ENCODE measurements around the gene OPRD1.
"Not testable (repeated sequence)": the region's sequence is repeated elsewhere in the genome, so short reads cannot be mapped to it uniquely, and the experiment has no call there.

Gene OPRD1

DNA sequence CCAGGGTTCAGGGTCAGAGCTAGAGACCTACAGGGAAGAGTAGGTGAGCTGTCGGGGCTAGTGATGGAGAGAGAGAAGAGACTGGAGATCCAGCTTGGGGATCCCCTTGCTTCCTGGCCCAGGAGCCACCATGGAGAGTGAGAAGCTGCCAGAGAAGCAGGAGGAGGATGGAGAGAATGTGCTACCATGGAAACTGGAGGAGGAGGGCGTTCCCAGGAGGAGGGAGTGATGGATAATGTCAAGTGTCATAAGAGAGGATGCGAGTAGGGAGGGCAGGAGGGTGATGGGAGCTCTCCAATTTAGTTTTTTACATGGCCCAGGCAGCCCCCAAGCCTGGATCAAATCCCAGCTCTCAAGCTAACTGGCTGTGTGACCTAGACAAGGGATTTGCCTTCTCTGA, 55.9 kb downstream of the OPRD1 start (continued):
- TF ChIP-seq, protein P1, sequence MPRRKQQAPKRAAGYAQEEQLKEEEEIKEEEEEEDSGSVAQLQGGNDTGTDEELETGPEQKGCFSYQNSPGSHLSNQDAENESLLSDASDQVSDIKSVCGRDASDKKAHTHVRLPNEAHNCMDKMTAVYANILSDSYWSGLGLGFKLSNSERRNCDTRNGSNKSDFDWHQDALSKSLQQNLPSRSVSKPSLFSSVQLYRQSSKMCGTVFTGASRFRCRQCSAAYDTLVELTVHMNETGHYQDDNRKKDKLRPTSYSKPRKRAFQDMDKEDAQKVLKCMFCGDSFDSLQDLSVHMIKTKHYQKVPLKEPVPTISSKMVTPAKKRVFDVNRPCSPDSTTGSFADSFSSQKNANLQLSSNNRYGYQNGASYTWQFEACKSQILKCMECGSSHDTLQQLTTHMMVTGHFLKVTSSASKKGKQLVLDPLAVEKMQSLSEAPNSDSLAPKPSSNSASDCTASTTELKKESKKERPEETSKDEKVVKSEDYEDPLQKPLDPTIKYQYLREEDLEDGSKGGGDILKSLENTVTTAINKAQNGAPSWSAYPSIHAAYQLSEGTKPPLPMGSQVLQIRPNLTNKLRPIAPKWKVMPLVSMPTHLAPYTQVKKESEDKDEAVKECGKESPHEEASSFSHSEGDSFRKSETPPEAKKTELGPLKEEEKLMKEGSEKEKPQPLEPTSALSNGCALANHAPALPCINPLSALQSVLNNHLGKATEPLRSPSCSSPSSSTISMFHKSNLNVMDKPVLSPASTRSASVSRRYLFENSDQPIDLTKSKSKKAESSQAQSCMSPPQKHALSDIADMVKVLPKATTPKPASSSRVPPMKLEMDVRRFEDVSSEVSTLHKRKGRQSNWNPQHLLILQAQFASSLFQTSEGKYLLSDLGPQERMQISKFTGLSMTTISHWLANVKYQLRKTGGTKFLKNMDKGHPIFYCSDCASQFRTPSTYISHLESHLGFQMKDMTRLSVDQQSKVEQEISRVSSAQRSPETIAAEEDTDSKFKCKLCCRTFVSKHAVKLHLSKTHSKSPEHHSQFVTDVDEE (CRISPR knock-in tag; IDR thresholded peaks at IDR 0.05) = no peak

DNA sequence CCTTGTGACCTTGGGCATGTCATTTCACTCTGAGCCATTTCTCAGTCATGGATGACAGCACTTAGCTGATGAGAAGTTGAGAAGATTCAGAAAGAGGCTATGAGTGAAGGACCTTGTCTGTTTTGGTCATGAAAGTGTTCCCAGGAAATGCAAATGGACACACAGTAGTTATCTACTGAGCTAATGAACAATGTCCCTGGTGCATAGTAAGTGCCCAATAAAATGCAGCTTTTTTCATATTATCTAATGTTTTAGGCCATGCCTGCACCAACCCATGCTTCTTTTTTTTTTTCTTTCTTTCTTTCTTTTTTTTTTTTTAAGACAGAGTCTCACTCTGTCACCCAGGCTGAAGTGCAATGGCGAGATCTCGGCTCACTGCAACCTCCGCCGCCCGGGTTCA, 58.0 kb downstream of the OPRD1 start:
- no peak for ATAC-seq
- TF ChIP-seq ISL1 (CRISPR knock-in tag; IDR thresholded peaks at IDR 0.05) = no peak
- TF ChIP-seq, protein P1 (CRISPR knock-in tag; IDR thresholded peaks at IDR 0.05) = no peak
- no peak for TF ChIP-seq ZNF70 (CRISPR knock-in tag; IDR thresholded peaks at IDR 0.05)
- TF ChIP-seq RARB (CRISPR knock-in tag; IDR thresholded peaks at IDR 0.05) = no peak
- TF ChIP-seq ARNTL (CRISPR knock-in tag; IDR thresholded peaks at IDR 0.05; ENCODE audit: borderline replicate concordance, low read depth) = no peak
- no peak for TF ChIP-seq ESRRG (CRISPR knock-in tag; IDR thresholded peaks at IDR 0.05)
- no peak for TF ChIP-seq ZFP3 (CRISPR knock-in tag; IDR thresholded peaks at IDR 0.05)
- TF ChIP-seq, protein P2, sequence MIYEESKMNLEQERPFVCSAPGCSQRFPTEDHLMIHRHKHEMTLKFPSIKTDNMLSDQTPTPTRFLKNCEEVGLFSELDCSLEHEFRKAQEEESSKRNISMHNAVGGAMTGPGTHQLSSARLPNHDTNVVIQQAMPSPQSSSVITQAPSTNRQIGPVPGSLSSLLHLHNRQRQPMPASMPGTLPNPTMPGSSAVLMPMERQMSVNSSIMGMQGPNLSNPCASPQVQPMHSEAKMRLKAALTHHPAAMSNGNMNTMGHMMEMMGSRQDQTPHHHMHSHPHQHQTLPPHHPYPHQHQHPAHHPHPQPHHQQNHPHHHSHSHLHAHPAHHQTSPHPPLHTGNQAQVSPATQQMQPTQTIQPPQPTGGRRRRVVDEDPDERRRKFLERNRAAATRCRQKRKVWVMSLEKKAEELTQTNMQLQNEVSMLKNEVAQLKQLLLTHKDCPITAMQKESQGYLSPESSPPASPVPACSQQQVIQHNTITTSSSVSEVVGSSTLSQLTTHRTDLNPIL (CRISPR knock-in tag; IDR thresholded peaks at IDR 0.05; ENCODE audit: low read depth) = no peak
- TF ChIP-seq ZNF565 (CRISPR knock-in tag; conservative IDR thresholded peaks at IDR 0.05; ENCODE audit: low read depth) = no peak
- no peak for TF ChIP-seq TOX (CRISPR knock-in tag; IDR thresholded peaks at IDR 0.05; ENCODE audit: borderline replicate concordance)
- TF ChIP-seq ZC3H10 (CRISPR knock-in tag; IDR thresholded peaks at IDR 0.05) = no peak
- TF ChIP-seq ZFP30 (CRISPR knock-in tag; IDR thresholded peaks at IDR 0.05) = no peak
- TF ChIP-seq SNAI2 (CRISPR knock-in tag; IDR thresholded peaks at IDR 0.05) = no peak
- TF ChIP-seq TCF4 (CRISPR knock-in tag; IDR thresholded peaks at IDR 0.05; ENCODE audit: borderline replicate concordance) = no peak

DNA sequence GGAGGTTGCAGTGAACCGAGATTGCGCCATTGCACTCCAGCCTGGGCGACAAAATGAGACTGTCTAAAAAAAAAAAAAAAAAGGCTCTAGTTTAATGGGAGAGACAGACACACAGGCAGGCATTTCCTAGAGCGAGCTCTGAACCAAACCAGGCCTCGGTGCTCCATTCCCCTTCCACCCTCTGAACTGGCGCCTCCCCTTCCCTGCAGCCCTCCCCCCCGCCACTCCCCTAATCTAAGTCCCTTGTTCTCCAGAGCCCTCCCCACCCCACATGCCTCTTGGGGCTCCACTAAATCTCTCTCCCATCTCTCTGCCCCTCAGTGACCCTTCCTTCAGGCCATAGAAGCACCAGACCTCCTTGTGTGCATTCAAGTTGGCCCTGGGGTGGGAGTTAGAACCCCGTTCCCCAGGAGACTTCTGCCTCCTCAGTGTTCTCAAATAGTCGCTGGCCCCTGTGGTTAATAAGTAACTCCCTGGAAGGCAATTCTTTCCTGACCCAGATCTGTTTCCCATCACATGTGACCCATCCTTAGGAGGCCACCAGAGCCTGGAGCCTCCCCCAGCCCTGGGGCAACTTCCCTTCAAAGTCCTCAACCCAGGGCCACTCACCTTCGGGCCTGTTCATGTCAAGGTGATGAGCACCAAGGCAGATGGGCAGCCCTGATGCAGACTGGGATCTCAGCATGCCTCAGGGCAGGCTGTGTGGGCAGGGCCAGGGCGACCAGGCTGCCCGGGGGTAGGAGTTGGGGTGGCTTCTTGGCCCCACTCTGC, 59.8 kb downstream of the OPRD1 start:
- TF ChIP-seq OSR1 (CRISPR knock-in tag; IDR thresholded peaks at IDR 0.05) (no peak), ARNTL (CRISPR knock-in tag; IDR thresholded peaks at IDR 0.05; ENCODE audit: borderline replicate concordance, low read depth) (no peak), ZNF565 (CRISPR knock-in tag; conservative IDR thresholded peaks at IDR 0.05; ENCODE audit: low read depth) (no peak), ZFP3 (CRISPR knock-in tag; IDR thresholded peaks at IDR 0.05) (no peak), ZNF70 (CRISPR knock-in tag; IDR thresholded peaks at IDR 0.05) (no peak)
- TF ChIP-seq, protein P1 (CRISPR knock-in tag; IDR thresholded peaks at IDR 0.05) = no peak
- no peak for ATAC-seq

DNA sequence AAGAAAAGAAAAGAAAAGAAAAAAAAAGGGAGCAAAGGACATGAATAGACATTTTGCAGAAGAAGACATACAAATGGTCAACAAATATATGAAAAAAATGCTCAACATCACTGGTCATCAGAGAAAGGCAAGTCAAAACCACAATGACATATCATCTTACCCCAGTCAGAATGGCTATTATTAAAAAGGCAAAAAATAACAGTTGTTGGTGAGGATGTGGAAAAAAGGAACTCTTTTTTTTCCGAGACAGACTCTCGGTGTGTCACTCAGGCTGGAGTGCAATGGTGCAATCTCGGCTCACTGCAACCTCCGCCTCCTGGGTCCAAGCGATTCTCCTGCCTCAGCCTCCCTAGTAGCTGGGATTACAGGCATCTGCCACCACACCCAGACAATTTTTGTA, 63.2 kb downstream of the OPRD1 start:
- ATAC-seq = not testable (repeated sequence)

All from SK-N-SH treated with all-trans-retinoic acid at 6 μM for 48 hours (cell line).